Measurements from ENCODE around the gene CLCN4.

CLCN4 gene

GRCh38 chrX:10168226-10168625 lies 11.5 kb downstream of the CLCN4 start:
- no peak for FAIRE-seq

GRCh38 chrX:10169175-10169574 lies 12.4 kb downstream of the CLCN4 start:
- FAIRE-seq = no peak

- FAIRE-seq = no peak
Observed at GRCh38 chrX:10171249-10171648, 14.5 kb downstream of the CLCN4 start.

GRCh38 chrX:10172877-10173276 lies 16.1 kb downstream of the CLCN4 start:
- FAIRE-seq = no peak

GRCh38 chrX:10173331-10173900 lies 16.6 kb downstream of the CLCN4 start:
- no peak for FAIRE-seq

- FAIRE-seq = no peak
Observed at GRCh38 chrX:10174051-10174450, 17.3 kb downstream of the CLCN4 start.

GRCh38 chrX:10174810-10175209 lies 18.0 kb downstream of the CLCN4 start:
- FAIRE-seq = no peak

- no peak for FAIRE-seq
Observed at GRCh38 chrX:10175319-10175871, 18.6 kb downstream of the CLCN4 start.

- FAIRE-seq = no peak
Observed at GRCh38 chrX:10176121-10177003, 19.6 kb downstream of the CLCN4 start.

GRCh38 chrX:10177004-10177396 lies 20.2 kb downstream of the CLCN4 start:
- FAIRE-seq = no peak

- no peak for FAIRE-seq
Observed at GRCh38 chrX:10177601-10178000, 20.8 kb downstream of the CLCN4 start.

GRCh38 chrX:10178866-10179463 lies 22.2 kb downstream of the CLCN4 start:
- FAIRE-seq = no peak

- FAIRE-seq = no peak
Observed at GRCh38 chrX:10183760-10184159, 27.0 kb downstream of the CLCN4 start.

- FAIRE-seq = no peak
Observed at GRCh38 chrX:10184411-10184810, 27.6 kb downstream of the CLCN4 start.

GRCh38 chrX:10186355-10186754 lies 29.6 kb downstream of the CLCN4 start:
- no peak for FAIRE-seq

GRCh38 chrX:10187421-10187820 lies 30.6 kb downstream of the CLCN4 start:
- FAIRE-seq = no peak

- no peak for FAIRE-seq
Observed at GRCh38 chrX:10189317-10190268, 32.8 kb downstream of the CLCN4 start.

- FAIRE-seq = peak; percentile 78
Observed at GRCh38 chrX:10190367-10190766, 33.6 kb downstream of the CLCN4 start.

GRCh38 chrX:10193587-10193986 lies 36.8 kb downstream of the CLCN4 start:
- FAIRE-seq = no peak

- FAIRE-seq = no peak
Observed at GRCh38 chrX:10195425-10195824, 38.6 kb downstream of the CLCN4 start.

GRCh38 chrX:10195947-10196346 lies 39.2 kb downstream of the CLCN4 start:
- FAIRE-seq = no peak

Data from colon (tissue), 2 donors.